Right lobe of liver (tissue), 4 donors: Measurements from ENCODE around the gene GNAI2.

Experiments
- CTCF ChIP-seq, 4 donors: fragments of 200-600 bp in 3 of 4; fragments of 450-650 bp in 1 of 4; IDR thresholded peaks; one replicate each; pipeline versions ENCODE4 v1.5.1 to v1.8.0; 2016 to 2022; ENCODE audit warnings: antibody characterized with exemption in 4 of 4, mild to moderate bottlenecking in 2 of 4
- POLR2A ChIP-seq: fragments of 450-650 bp; IDR thresholded peaks from one replicate; pipeline ENCODE4 v1.6.1; 2017; ENCODE audit warnings: antibody characterized with exemption, mild to moderate bottlenecking
- donor health status: DM: no; HTN: no; CAD: no.
- donor health status: DM: no; HTN: no; CAD: no.
- donor health status: DM: no; HTN: yes; CAD: no.

GRCh38 chr3:50212971-50213370 is 23.0 kb upstream of the GNAI2 start:
- TF ChIP-seq CTCF (IDR thresholded peaks at IDR 0.05) (no peak), POLR2A (no peak)
